HuH-7.5 (cell line): ENCODE results near the gene TSNAX.

Source experiments
- DNase-seq: peaks from one replicate; pipeline ENCODE4 v3.0.0; 2011; ENCODE audit warnings: low spot score

Gene TSNAX

GRCh38 chr1:231602673-231602984 lies 74.2 kb downstream of the TSNAX start:
- no peak for DNase-seq

GRCh38 chr1:231603598-231604275 lies 75.3 kb downstream of the TSNAX start:
- DNase-seq = no peak

- no peak for DNase-seq
Measured at GRCh38 chr1:231604276-231604621, 75.8 kb downstream of the TSNAX start.

GRCh38 chr1:231605149-231606100 lies 77.0 kb downstream of the TSNAX start:
- DNase-seq = no peak

- no peak for DNase-seq
Measured at GRCh38 chr1:231606712-231607111, 78.2 kb downstream of the TSNAX start.

GRCh38 chr1:231610388-231610787 lies 81.9 kb downstream of the TSNAX start:
- no peak for DNase-seq

- no peak for DNase-seq
Measured at GRCh38 chr1:231611111-231611510, 82.6 kb downstream of the TSNAX start.

- DNase-seq = no peak
Measured at GRCh38 chr1:231611851-231612250, 83.4 kb downstream of the TSNAX start.

- no peak for DNase-seq
Measured at GRCh38 chr1:231612393-231613089, 84.1 kb downstream of the TSNAX start.

GRCh38 chr1:231613419-231614349 lies 85.2 kb downstream of the TSNAX start:
- DNase-seq = no peak
